OCI-M2 (cell line): ENCODE results near the gene ARHGAP42.

Experiments
- DNase-seq: peaks from one replicate; lab custom pipeline; 2025; ENCODE audit not compliant: unreplicated experiment; lab: John Stamatoyannopoulos, UW

ARHGAP42 gene

DNA sequence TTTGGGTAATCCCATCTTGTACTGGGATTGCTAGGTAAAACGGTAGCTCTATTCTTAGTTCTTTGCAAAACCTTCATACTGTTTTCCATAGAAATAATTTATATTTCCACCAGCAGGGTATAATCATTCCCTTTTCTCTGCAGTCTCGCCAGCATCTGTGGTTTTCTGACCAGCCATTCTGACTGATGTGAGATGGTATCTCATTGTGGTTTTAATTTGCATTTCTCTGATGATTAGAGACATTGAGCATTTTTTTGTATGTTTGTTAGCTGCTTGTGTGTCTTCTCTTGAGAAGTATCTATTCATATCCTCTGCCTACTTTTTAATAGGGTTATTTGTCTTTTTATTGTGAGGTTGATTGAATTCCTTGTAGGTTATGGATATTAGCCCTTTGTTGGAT is 221.7 kb downstream of the ARHGAP42 start:
- no peak for DNase-seq

DNA sequence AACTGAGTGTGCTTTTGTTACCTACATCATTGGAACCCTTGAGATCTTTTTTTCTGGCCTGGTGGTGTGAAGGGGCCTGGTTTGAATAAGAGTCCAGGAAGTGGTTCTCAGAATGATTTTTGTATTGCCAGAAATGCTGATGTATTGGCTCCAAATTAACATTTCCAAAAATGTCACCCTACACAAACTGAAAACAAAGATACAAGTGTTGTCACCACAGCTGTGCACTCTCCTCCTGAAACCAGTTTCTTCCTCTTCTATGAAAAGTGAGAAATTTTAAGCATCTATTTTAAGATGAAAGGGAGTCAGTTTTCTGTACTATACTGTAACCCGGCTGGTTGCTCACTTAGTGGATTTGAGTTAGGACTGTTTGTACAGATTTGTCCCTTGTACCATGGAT is 223.7 kb downstream of the ARHGAP42 start:
- no peak for DNase-seq

DNA sequence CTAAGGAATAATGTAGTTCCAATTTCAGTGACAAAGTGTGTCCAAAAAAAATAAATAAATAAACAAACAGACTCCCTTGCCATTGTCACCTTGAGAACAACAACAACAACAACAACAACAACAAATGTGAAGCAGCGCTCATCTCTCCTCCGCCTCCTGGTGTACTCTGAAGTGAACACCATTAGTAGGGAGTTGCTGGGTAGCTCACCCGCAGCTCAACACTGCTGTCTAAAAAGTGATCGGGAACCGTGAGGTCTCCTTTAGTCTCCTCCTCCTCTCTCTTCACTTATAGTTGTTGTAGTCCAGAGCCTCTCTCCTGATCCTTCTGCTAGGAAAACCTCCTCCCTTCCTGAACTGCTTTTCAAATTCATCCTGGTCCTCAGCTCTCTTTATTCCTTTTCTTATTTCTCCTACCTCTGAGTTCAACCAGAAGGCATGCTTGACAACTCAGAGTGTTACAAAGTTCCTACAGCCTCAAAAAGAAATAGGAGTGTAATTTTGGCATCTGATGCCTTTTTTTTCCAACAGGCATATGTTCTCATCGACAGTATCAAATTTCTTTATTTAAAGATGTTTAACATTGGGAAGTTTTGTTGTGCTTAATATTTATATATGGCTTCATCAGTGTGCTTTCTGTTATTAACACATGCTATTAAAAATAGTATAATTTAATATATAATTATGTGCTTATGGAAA is 227.5 kb downstream of the ARHGAP42 start:
- DNase-seq = no peak

DNA sequence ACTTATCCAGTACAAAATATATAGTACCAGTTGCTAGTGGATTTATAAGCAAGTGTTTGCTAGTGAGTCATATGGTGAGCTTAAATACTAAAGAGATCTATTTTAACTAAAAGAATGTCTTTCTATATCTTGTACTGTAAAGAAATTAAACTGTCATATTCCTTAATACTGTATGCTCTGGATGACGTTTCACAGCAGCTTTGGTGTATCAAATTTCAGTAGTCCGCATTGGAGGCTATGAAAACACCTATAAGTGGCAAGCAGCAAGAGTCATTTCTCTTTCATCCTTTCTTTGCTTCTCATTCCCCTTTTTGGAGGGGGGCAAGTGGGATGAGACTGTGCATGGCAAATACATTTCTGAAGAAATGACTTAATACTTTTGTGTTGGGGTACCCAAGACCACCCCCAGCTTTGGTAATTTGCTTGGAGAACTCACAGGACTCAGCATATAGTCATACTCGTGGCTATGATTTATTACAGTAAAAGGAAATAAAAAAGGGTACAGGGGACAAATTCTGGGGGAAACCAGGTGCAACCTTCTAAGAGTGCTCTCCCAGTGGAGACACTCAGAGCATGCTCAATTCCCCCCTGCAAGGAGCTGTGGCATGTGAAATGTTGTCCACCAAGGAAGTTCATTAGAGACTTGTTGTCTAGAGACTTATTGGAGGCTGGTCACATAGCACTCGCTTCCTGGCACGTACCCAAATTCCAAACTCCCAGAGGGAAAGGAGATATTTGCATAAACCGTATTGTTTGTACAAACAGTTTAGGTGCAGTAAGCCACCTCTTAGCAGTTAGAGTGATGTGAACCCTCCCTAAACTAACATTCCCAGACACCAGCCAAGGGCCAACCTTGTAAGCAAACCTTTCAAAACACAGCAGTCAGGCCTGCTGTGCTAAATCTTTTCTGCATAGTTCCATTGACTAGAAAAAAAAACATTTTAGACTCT is 231.7 kb downstream of the ARHGAP42 start:
- DNase-seq = no peak

DNA sequence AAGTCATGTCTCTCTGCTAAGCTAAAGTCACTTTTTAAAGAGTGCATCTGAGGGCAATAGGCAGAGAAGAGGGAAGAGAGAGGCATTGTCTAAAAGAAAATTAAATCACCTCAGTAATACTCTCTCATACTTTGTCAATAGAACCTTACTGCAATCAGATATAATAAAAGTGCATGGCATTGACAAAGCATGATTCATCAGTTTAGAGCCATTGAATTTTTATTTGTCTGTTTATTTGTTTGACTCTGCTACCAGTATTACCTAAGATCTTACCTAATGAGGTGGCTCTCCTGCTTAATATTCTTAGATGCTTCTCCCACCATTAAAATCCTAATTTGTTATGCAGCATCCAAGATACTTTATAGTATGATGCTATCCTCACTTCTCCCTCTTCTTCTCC is 233.5 kb downstream of the ARHGAP42 start:
- DNase-seq = no peak

DNA sequence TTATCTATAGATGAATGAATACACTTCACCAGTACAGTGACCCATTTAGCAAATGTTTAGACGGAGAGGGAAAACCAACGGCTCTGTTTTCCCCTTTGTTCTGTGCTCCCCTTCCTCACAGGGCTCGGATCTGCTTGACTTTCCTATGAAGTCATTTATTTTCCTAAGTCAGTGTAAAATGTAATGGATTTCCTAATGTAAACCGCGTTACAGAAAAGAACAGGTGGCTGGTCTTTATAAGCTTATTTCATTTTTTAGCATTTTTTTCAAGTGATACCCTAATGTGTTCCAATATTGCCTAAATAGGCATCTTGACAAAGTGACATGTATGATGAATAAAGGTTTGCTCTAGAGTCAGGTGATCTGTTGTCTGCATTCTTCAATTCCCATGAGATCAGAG is 235.0 kb downstream of the ARHGAP42 start:
- no peak for DNase-seq

DNA sequence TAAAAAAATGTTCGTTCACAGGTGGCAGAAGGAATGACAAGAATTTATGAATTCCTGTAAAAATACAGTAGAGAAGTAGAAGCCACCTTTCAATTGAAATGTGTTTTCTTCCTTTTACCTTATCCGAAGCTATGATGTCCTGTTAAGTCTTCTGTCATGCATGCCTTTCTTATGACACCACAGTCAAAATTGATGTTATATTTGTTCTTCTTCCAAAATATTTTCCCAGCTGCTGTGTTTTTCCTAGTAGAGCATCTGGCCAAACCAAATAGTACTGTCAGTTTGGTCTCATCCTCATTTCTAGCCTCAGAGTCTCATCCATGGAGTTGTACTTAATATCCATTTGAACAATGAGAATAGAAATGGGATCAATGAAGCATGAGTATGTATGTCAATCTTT is 236.5 kb downstream of the ARHGAP42 start:
- no peak for DNase-seq

DNA sequence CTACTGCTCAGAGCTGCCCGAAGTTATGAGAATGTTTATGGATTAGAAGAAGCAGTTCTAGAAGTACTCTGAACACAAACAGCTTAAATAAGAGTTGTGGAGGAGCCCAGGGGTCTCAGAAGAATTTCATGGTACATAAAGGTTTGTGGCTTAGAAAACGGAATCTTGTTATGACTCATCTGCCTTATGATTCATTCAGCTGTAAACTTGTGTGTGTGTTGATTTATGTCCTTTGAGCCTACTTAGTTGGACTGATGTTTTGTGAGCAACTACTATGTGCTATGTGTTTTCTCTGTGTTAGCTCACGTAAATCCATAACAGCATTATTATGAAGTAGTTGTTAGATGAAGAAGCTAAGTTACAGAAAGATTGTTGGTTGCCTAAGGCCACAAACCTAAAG is 238.8 kb downstream of the ARHGAP42 start:
- no peak for DNase-seq

DNA sequence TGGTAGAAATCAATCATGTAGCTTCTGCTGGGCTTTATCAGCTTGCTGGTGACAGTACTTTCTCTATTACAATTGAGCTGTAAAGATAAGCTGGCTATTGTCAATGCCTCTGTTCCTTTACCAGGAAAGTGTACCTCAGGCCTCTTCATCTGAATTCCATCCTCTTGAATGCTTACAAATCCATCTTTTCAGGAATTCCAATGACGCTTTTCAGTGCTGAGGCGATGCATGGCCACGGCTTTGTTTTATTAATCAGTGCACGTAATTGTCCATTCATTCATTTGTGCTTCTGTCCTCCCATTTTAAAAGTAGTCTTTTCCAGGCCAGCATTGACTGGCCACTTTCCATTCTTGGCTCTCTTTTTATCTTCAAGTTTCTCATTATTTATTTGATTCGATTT is 240.5 kb downstream of the ARHGAP42 start:
- DNase-seq = no peak

DNA sequence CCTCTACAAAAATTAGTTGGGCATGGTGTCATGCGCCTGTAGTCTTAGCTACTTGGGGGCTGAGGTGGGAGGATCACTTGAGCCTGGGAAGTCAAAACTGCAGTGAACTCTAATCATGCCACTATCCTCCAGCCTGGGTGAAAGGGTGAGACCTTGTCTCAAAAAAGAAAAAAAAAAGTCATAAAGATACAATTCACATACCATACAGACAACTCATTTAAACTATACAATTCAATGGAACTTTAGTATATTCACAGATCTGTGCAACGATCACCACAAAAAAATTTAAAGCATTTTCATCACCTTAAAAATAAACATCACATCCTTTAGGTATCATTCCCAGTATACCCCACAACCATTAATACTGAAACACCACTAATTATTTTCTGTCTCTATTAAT is 241.3 kb downstream of the ARHGAP42 start:
- DNase-seq = no peak

DNA sequence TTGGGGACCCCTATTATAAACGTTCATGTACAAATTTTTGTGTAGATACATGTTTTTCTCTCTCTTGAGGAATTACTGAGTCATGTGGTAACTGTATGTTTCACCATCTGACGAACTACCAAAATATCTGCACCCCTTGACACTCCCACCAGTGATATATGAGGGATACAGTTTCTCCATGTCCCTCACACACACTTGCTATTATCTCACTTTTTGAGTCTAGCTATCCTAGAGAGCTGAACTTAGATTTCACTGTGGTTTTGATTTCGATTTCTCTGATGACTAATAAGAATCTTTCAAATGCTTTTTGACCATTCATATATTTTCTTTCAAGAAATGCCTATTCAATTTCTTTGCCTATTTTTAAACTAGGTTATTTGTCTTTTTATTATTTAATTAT is 242.3 kb downstream of the ARHGAP42 start:
- DNase-seq = no peak

DNA sequence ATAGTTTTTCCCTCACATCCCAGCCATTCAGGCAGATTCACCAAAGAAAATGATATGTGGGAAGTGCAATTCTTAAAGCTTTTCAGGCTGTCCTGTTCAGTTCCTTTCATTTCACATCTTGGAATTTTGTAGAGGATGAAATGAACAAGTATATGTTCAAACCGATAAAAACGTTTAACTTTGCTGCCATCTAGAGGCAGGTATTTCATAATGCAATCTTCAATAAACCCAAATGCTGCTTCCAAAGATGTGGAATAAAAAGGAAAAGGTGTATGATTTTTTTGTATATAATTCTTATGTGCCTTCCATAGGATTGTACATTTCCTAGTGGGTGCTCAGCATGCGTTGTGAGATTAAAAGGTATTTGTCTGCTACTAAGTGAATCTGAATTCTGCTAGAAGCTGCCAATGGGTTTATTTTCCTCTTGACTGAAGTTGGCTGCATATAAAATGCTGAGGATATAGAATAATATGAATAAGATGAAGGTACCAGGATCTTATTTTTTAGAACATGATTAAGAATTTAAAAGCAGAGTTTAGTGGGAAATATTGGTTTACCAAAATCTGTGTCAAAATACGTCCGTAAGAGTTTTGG is 243.2 kb downstream of the ARHGAP42 start:
- DNase-seq = no peak

DNA sequence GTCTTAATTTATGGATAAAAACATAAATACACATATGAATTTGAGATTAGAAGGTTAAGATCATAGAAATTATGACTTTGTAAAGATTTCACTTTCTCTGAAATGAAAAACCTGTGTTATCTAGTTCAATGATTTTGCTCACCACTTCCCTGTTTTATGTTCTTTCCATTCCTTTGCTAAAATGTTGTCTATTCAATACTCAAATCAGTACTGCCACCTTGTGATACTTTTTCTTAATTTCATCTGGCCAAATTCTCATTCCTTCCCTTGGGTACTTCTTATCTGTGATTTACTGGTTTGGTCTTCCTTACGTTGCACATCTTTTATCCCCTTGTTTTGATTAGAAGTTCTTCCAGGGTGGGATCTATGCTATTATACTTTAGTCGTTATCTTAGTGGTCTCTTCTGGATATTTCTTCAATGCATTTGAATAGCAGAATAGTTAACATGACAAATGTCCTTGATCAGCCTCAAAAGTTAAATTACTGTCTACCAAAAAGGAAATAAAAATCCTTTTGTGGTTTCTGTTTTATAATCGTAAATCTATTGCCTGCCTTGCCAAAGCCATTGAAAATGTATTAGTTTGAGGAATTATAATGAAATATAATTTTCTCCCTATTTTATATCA is 245.5 kb downstream of the ARHGAP42 start:
- peak; percentile 9 for DNase-seq

DNA sequence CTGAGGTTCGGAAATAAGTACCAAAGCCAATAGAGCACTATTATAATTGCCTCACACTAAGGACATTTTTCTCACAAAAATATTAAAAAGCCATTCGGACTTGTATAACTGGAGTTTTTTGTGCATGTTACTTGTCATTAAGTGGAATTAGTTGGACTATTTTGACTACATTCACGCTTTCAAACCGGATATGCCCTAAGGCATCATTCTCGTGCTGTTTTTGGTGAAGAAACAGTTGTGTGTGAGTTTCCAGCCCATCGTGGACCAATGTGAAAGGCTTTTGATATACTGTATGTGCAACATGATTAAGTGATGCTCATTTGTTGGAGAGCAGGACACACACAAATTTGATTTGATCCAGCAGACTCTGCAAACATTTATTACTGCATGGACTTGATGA is 249.7 kb downstream of the ARHGAP42 start:
- no peak for DNase-seq

DNA sequence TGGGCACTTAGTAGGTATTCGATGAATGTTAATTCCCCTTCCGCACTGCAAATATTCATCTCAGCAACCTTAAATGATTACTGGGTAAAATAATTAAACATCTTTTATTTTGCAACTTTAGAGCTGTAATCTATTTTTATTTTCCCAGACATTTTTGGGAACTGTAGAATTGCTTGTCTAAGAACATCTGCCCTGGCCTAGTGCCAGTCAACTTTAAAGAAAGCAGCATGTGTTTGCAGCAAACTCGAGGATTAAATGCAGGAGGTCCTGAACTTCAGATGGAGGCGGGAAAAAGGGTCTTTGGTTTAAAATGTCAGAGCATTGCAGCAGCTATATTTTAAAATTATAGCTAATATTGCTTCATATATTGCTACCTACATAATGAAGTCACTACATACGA is 252.5 kb downstream of the ARHGAP42 start:
- DNase-seq = no peak

DNA sequence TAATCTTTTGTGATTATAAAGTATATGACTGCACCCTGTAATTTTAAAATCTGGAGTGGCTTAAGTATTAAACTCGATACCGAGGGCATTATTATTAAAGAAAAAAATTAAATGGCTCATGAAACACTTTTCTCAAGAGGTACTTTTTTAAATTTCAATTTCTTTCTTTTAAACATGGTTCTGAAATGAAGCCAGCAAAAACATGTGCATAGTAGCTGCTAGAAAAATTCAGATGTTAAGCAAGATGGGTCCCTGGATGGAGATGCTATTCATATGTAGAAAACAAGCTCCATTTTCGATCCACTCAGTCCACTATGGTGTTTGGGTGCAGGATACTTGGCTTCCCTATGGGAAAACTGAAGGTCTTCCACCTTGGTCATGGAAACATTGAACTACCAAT is 253.0 kb downstream of the ARHGAP42 start:
- DNase-seq = no peak

DNA sequence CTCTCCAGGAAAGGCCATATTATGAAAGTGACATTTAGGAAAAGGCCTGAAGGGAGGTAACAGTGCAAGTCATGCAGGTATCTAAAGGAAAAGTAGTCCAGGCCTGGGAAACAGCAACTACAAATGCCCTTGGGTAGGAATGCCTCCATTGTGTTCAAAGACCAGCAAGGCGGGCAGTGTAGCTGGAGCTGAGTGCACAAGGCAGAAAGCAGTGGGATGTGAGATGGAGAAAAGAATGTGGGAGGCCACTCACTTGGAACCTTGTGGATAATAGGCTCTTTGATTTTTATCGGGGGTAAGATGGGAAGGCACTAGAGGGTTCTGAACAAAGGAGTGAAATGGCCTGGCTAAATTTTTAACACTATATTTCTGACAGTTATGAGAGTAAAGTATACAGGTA is 253.9 kb downstream of the ARHGAP42 start:
- no peak for DNase-seq

DNA sequence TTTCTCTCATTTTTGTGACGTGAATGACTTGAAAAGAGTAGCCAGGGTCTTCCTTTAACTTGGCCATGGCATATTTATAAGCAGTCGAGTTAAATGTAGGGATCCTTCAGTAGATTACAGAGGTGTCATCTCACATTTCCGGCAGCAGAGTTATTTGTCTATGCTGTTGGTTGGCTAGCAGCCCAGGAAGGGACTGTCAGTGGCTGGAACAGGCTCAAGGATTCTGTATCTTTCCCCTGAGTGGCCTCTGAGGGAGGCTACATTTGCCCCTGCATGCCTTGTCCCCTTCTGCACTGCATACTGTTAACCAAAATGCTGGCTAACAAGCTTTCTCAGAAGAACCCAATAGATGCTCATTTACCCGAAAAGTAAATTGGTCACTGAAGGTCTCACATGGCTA is 254.9 kb downstream of the ARHGAP42 start:
- no peak for DNase-seq

DNA sequence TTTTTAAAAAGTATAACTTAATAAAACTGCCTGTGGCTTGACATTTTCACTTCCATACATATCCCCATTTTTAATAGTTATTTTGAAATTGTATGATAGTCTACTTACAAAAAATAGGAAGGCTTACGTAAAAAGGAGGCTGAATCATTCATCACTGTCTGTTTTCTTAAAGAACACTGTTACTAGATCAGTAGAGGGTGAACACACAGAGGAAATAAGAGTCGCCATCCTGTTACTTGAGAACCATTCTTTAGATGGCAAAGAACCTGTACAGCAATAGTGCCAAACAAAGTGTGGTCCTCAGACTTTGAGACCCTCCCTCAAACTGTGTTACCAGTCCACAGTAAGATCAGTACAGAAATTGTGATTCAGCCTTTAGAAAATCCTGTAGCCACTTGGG is 261.8 kb downstream of the ARHGAP42 start:
- DNase-seq = no peak

DNA sequence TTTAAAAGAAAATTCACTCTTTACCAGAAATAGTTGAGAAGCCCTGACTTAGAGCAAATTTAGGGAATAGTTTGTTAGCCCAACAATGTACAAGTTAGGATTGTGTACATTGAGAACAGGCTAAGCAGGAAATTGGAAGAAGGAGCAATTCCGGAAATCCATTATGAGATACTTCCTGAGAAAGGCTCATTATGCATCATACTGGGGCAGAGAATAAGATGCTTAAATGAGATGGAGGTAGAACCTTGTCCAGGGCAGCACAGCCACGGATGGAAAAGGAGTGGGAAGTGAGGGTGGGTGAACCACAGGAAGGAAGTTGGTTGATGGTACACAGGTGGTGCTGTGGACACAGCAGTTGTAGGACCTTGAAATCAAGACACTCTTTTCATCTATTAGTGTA is 262.4 kb downstream of the ARHGAP42 start:
- no peak for DNase-seq

DNA sequence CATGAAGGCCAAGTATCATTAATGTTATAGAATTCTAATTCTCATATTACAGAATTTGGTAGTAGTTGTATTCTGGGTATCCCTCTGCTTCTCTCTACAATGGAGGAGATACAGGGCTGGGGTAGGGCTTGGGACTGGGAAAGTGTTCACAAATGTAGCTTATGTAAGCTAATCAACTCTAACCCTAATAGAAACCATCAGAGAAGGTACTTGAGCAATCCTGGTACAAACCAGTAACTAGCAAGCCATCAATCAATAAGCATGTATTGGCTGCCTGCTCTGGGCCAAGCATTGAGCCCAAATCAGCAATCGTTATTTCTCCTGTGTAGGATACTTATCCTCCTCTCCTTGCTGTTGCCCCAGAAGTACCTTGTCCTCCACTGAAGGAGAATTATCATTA is 268.2 kb downstream of the ARHGAP42 start:
- no peak for DNase-seq

DNA sequence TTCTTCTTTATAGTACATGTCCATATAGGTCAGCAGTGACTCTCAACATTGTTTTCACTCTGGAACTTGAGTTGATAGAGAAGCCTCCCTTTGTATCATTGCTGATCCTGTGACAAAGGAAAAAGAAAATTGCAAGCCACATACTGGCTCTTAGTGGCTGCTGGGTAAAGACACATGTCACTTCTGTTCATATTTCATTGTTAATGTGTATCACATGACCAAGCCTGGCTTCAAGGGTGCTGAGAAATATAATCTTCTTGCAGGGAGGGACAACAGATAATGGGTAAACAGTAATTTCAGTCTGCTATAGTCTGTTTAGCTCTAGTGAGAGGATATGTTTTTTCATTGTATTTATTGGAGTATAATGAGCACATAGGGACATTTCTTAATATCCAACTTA is 269.3 kb downstream of the ARHGAP42 start:
- DNase-seq = no peak
